Neural progenitor cell (in vitro differentiated cells): Measurements from ENCODE around the gene YARS1. TPM values are rescaled to one million over a fixed set of nuclear protein-coding genes. Genes with fewer than 3 reads are reported as not detected.

Experiments
- DNase-seq: peaks from one replicate; pipeline ENCODE4 v3.0.0-alpha.2; 2016; ENCODE audit warnings: low spot score
- H2AFZ ChIP-seq: fragments of 200-600 bp; sonication (generic); replicated peaks from 2 replicates; pipeline ENCODE4 v1.6.1; 2016; ENCODE audit warnings: antibody characterized with exemption
- H3F3A ChIP-seq: fragments of 200-600 bp; sonication (generic); 2 replicates; pipeline ENCODE4 v1.6.1; 2016; ENCODE audit warnings: antibody characterized with exemption, low read depth
- H3K27ac ChIP-seq: fragments of 200-600 bp; sonication (generic); 2 replicates; pipeline ENCODE4 v1.5.1; 2016; ENCODE audit warnings: mild to moderate bottlenecking
- H3K27me3 ChIP-seq: fragments of 200-600 bp; sonication (generic); 2 replicates; pipeline ENCODE4 v1.6.1; 2016; ENCODE audit warnings: mild to moderate bottlenecking, moderate library complexity
- H3K36me3 ChIP-seq: fragments of 200-600 bp; sonication (generic); 2 replicates; pipeline ENCODE4 v1.5.1; 2016
- H3K4me1 ChIP-seq: fragments of 200-600 bp; sonication (generic); 2 replicates; pipeline ENCODE4 v1.6.1; 2016; ENCODE audit warnings: mixed run types
- H3K4me2 ChIP-seq: fragments of 200-600 bp; sonication (generic); 2 replicates; pipeline ENCODE4 v1.6.1; 2016
- H3K4me3 ChIP-seq: fragments of 200-600 bp; sonication (generic); 2 replicates; pipeline ENCODE4 v1.5.1; 2016
- H3K79me2 ChIP-seq: fragments of 200-600 bp; sonication (generic); 2 replicates; pipeline ENCODE4 v1.6.1; 2016; ENCODE audit warnings: low read depth
- H3K9ac ChIP-seq: fragments of 200-600 bp; sonication (generic); 2 replicates; pipeline ENCODE4 v1.6.1; 2016
- H3K9me3 ChIP-seq: fragments of 200-600 bp; sonication (generic); 2 replicates; pipeline ENCODE4 v1.5.1; 2016; ENCODE audit warnings: low read depth
- H4K20me1 ChIP-seq: fragments of 200-600 bp; sonication (generic); 2 replicates; pipeline ENCODE4 v1.6.1; 2016; ENCODE audit warnings: low read depth
- H3K27ac Mint-ChIP-seq: 3 replicates; pipeline ENCODE4 v1.8.0; 2021; ENCODE audit warnings: mixed read lengths
- H3K27me3 Mint-ChIP-seq: 2 replicates; pipeline ENCODE4 v1.8.0; 2022; ENCODE audit warnings: low read depth, mild to moderate bottlenecking, inconsistent platforms, moderate library complexity, mixed read lengths; ENCODE audit not compliant: insufficient read depth
- H3K36me3 Mint-ChIP-seq: 3 replicates; pipeline ENCODE4 v1.8.0; 2021; ENCODE audit warnings: mixed read lengths
- H3K4me1 Mint-ChIP-seq: 3 replicates; pipeline ENCODE4 v1.8.0; 2021; ENCODE audit warnings: mixed read lengths
- H3K4me3 Mint-ChIP-seq: 3 replicates; pipeline ENCODE4 v1.8.0; 2021; ENCODE audit warnings: mild to moderate bottlenecking, moderate library complexity, mixed read lengths
- H3K9me3 Mint-ChIP-seq: 3 replicates; pipeline ENCODE4 v1.8.0; 2020; ENCODE audit warnings: mixed read lengths
- EZH2 ChIP-seq: fragments of 200-600 bp; sonication (generic); IDR thresholded peaks from 2 replicates; pipeline ENCODE4 v1.6.1; 2017; ENCODE audit warnings: antibody characterized with exemption, mild to moderate bottlenecking, moderate library complexity
- EZH2phosphoT487 ChIP-seq: fragments of 200-600 bp; sonication (generic); IDR thresholded peaks from 2 replicates; pipeline ENCODE4 v1.6.1; 2017; ENCODE audit warnings: antibody characterized with exemption
- total RNA-seq: library from RNA; depleted of rRNA; stranded (reverse); fragments of >200 nt; gene quantifications from 2 replicates; pipeline ENCODE4 v1.2.3, GENCODE V29; 2015; ENCODE audit warnings: low replicate concordance
- TF ChIP-seq, protein P1 (sequence below): fragments of 200-600 bp; sonication (generic); IDR thresholded peaks from 2 replicates; pipeline ENCODE4 v1.5.1; 2017; ENCODE audit warnings: antibody characterized with exemption, mild to moderate bottlenecking

YARS1 gene
- total RNA-seq, 1 donor from 2014 or later = 38.2 TPM

DNA sequence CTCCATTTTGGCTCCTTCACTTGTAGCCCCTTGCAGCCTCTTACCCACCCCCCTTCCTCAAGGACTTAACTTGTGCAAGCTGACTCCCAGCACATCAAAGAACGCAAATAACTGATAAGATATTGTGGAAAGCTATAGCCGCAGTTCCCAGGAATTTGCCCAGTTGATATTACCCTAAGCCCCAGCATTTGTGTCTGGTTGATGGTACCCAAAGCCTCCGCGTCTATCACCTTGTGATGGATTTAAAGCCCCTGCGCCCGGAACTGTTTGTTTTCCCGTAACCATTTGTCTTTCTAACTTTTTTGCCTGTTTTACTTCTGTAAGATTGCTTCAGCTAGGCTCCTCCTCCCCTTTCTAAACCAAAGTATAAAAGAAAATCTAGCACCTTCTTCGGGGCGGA, 5.9 kb downstream of the YARS1 start:
- Histone ChIP-seq H3K4me2 (no peak overlapping the region), H2AFZ (no peak overlapping the region), H3K4me3 (no peak overlapping the region), H3K4me1 (peaks cover 10% of the 10 kb centered on the region), H3K27ac (no peak overlapping the region), H3K9me3 (no peaks in the 10 kb centered on the region), H3F3A (no peaks in the 10 kb centered on the region), H3K79me2 (peaks cover 61% of the 10 kb centered on the region), H3K36me3 (peaks cover 8% of the 10 kb centered on the region), H3K27me3 (no peaks in the 10 kb centered on the region), H3K9ac (no peak overlapping the region), H4K20me1 (no peaks in the 10 kb centered on the region)
- Mint-ChIP-seq H3K27me3 (peaks cover 6% of the 10 kb centered on the region), H3K27ac (no peak overlapping the region), H3K4me1 (peaks cover 9% of the 10 kb centered on the region), H3K36me3 (peaks cover 35% of the 10 kb centered on the region), H3K9me3 (no peaks in the 10 kb centered on the region), H3K4me3 (no peak overlapping the region)
- TF ChIP-seq, protein P1, sequence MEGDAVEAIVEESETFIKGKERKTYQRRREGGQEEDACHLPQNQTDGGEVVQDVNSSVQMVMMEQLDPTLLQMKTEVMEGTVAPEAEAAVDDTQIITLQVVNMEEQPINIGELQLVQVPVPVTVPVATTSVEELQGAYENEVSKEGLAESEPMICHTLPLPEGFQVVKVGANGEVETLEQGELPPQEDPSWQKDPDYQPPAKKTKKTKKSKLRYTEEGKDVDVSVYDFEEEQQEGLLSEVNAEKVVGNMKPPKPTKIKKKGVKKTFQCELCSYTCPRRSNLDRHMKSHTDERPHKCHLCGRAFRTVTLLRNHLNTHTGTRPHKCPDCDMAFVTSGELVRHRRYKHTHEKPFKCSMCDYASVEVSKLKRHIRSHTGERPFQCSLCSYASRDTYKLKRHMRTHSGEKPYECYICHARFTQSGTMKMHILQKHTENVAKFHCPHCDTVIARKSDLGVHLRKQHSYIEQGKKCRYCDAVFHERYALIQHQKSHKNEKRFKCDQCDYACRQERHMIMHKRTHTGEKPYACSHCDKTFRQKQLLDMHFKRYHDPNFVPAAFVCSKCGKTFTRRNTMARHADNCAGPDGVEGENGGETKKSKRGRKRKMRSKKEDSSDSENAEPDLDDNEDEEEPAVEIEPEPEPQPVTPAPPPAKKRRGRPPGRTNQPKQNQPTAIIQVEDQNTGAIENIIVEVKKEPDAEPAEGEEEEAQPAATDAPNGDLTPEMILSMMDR = no peak
- no peak for TF ChIP-seq EZH2phosphoT487
- DNase-seq = no peak

DNA sequence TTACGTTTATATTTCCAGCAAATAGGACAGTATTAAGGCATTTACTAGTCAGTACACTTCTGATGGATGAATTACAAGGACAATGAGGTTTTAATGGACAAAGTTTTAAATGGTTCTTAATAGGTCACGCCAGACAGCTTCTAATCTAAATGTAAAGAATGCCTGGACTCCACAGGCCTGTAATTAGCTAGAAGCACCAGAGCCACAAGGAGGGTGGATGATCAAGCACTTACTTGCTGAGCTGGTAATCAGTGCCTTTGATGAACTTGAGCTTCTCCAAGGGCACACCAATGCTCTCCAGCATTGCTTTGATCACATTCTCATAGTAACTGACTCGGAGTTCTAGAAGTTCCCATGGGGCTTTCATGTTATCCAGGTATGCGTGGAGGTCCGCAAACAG, 6.8 kb downstream of the YARS1 start:
- H3K4me1 ChIP-seq = peaks cover 1% of the 10 kb centered on the region
- Mint-ChIP-seq H3K27ac (no peak overlapping the region), H3K36me3 (peaks cover 40% of the 10 kb centered on the region), H3K4me1 (peaks cover 4% of the 10 kb centered on the region), H3K9me3 (peaks cover 2% of the 10 kb centered on the region), H3K4me3 (no peak overlapping the region), H3K27me3 (peaks cover 10% of the 10 kb centered on the region)
- H3K9me3 ChIP-seq = no peaks in the 10 kb centered on the region
- no peak for TF ChIP-seq EZH2phosphoT487
- TF ChIP-seq EZH2 = no peak
- TF ChIP-seq, protein P1 = no peak
- no peaks in the 10 kb centered on the region for H3K27me3 ChIP-seq
- H4K20me1 ChIP-seq = no peaks in the 10 kb centered on the region
- H3K4me2 ChIP-seq = no peak overlapping the region
- peaks cover 15% of the 10 kb centered on the region for H3K36me3 ChIP-seq
- H3F3A ChIP-seq = no peaks in the 10 kb centered on the region
- H3K79me2 ChIP-seq = peaks cover 52% of the 10 kb centered on the region
- no peak overlapping the region for H3K27ac ChIP-seq
- no peak for DNase-seq
- H3K9ac ChIP-seq = no peak overlapping the region
- H2AFZ ChIP-seq = no peak overlapping the region
- H3K4me3 ChIP-seq = no peak overlapping the region

DNA sequence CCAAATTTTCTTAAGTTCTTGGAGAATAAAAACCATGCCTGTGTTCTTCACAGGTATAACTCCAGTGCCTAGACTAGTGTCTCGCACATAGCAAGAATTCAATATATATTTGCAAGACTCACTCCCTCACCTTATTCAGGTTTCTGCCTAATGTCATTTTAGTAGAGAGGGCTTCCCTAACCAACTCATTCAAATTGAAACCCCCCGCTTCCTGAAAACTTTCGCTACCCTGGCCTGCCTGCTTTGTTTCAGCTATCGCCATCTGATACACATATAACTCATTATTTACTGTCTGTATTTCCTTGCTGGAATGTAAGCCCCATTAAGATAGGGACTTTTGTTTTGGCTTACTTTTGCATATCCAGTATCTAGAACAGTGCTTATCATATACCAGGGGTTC, 8.6 kb downstream of the YARS1 start:
- H3K79me2 ChIP-seq = peaks cover 34% of the 10 kb centered on the region
- TF ChIP-seq EZH2 = no peak
- no peak for TF ChIP-seq EZH2phosphoT487
- TF ChIP-seq, protein P1 = no peak
- Mint-ChIP-seq H3K27ac (no peak overlapping the region), H3K36me3 (peaks cover 36% of the 10 kb centered on the region), H3K27me3 (peaks cover 10% of the 10 kb centered on the region), H3K4me3 (no peak overlapping the region), H3K4me1 (peaks cover 2% of the 10 kb centered on the region), H3K9me3 (peaks cover 3% of the 10 kb centered on the region)
- peaks cover 17% of the 10 kb centered on the region for H3K36me3 ChIP-seq
- no peaks in the 10 kb centered on the region for H3F3A ChIP-seq
- H3K27ac ChIP-seq = no peak overlapping the region
- no peaks in the 10 kb centered on the region for H4K20me1 ChIP-seq
- H3K9me3 ChIP-seq = no peaks in the 10 kb centered on the region
- H3K4me1 ChIP-seq = no peaks in the 10 kb centered on the region
- H3K27me3 ChIP-seq = no peaks in the 10 kb centered on the region
- no peak overlapping the region for H3K4me3 ChIP-seq
- no peak overlapping the region for H3K4me2 ChIP-seq
- H2AFZ ChIP-seq = no peak overlapping the region
- H3K9ac ChIP-seq = no peak overlapping the region
- DNase-seq = no peak
